DND-41 (cell line): ENCODE data around the gene DIS3L.
"Not testable (repeated sequence)": the region's sequence is repeated elsewhere in the genome, so short reads cannot be mapped to it uniquely, and the experiment has no call there.

Experiments
- CTCF ChIP-seq: IDR thresholded peaks from 2 replicates; pipeline ENCODE4 v1.5.1; 2012; ENCODE audit warnings: borderline replicate concordance, low read length, moderate library complexity, mild to moderate bottlenecking; ENCODE audit not compliant: poor library complexity, severe bottlenecking; ENCODE audit errors: extremely low read depth
- EZH2 ChIP-seq: IDR thresholded peaks from 3 replicates; pipeline ENCODE4 v1.6.1; 2012; ENCODE audit warnings: borderline replicate concordance, low read depth, mild to moderate bottlenecking, moderate library complexity, low read length, inconsistent platforms; ENCODE audit not compliant: severe bottlenecking

GRCh38 chr15:66361745-66362460, 68.5 kb downstream of the DIS3L start:
- TF ChIP-seq CTCF, EZH2: not testable (repeated sequence)
